Suprapubic skin (tissue), 4 donors: Measurements from ENCODE around the gene LTBP3.

Source experiments
- EP300 ChIP-seq: sonication (generic); formaldehyde crosslinking; IDR thresholded peaks from one replicate; pipeline ENCODE4 v1.6.1; 2017; ENCODE audit warnings: antibody characterized with exemption
- POLR2AphosphoS5 ChIP-seq, 3 donors: sonication (generic); formaldehyde crosslinking; IDR thresholded peaks; one replicate each; pipeline ENCODE4 v1.6.1; 2017; ENCODE audit warnings: antibody characterized with exemption in 3 of 3
- TF ChIP-seq, protein P1 (sequence below), 2 donors: fragments of 200-600 bp in 1 of 2; fragments of 450-650 bp in 1 of 2; sonication (generic) in 1 of 2; IDR thresholded peaks; one replicate each; pipeline ENCODE4 v1.5.1; 2016 to 2019; ENCODE audit warnings: antibody characterized with exemption in 2 of 2, mild to moderate bottlenecking in 1 of 2, moderate library complexity in 1 of 2

DNA sequence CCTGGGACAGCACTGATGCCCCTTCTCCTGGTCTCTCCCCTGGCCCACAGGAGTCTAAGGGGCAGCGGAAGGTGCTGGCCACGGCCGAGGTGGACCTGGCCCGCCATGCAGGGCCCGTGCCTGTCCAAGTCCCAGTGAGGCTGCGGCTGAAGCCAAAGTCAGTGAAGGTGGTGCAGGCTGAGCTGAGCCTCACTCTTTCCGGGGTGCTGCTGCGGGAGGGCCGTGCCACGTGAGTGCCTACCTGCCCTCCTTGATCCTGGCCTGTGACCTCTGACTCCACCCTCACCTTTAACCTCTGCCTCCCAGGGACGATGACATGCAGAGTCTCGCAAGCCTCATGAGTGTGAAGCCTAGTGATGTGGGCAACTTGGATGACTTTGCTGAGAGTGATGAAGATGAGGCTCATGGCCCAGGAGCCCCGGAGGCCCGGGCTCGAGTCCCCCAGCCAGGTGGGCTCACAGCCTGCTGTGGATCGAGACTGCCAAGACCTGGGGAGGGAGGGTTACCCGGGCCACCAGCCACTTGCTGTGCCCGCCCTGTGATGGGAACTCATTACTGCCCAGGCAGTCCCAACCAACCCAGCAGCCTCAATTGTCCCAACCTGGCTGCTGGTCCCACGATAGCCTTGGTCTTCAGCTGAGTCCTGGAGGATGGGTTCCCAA lies 22.0 kb upstream of the LTBP3 start:
- TF ChIP-seq, protein P1, sequence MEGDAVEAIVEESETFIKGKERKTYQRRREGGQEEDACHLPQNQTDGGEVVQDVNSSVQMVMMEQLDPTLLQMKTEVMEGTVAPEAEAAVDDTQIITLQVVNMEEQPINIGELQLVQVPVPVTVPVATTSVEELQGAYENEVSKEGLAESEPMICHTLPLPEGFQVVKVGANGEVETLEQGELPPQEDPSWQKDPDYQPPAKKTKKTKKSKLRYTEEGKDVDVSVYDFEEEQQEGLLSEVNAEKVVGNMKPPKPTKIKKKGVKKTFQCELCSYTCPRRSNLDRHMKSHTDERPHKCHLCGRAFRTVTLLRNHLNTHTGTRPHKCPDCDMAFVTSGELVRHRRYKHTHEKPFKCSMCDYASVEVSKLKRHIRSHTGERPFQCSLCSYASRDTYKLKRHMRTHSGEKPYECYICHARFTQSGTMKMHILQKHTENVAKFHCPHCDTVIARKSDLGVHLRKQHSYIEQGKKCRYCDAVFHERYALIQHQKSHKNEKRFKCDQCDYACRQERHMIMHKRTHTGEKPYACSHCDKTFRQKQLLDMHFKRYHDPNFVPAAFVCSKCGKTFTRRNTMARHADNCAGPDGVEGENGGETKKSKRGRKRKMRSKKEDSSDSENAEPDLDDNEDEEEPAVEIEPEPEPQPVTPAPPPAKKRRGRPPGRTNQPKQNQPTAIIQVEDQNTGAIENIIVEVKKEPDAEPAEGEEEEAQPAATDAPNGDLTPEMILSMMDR (IDR thresholded peaks at IDR 0.05) = no peak
- TF ChIP-seq POLR2AphosphoS5 (IDR thresholded peaks at IDR 0.05) = no peak
- TF ChIP-seq EP300 = no peak
